Endothelial cell of umbilical vein (primary cell): ENCODE measurements around the gene GNE. TPM values are rescaled to one million over a fixed set of nuclear protein-coding genes. Genes with fewer than 3 reads are reported as not detected.

Experiments
- BruUV-seq: library from RNA; stranded (reverse); fragments of 400-500 nt; replicated peaks from 2 replicates; lab custom pipeline; 2021; lab: Mats Ljungman, UMichigan
- CTCF ChIA-PET: fragments of 300-600, 350-600 bp; sonication (Branson Sonifier 250); formaldehyde crosslinking; loops from one replicate; lab custom pipeline; 2021; ENCODE audit warnings: antibody characterized with exemption, inconsistent platforms; lab: Charles Lee
- POLR2A ChIA-PET: fragments of 300-600, 350-600 bp; sonication (Branson Sonifier 250); formaldehyde crosslinking; loops from one replicate; lab custom pipeline; 2021; ENCODE audit warnings: antibody characterized with exemption, inconsistent platforms; lab: Charles Lee
- DNase-seq: peaks from one replicate; pipeline ENCODE4 v3.0.0-alpha.2; 2011; ENCODE audit warnings: low read depth, low spot score
- FAIRE-seq: peaks from 2 replicates; lab custom pipeline; 2011; peaks lifted over from hg19 to GRCh38; lab: Jason Lieb, UNC
- H2AFZ ChIP-seq: 2 replicates; pipeline ENCODE4 v1.6.0; 2012; ENCODE audit warnings: low read depth, low read length, control low read depth, inconsistent platforms
- H3K27ac ChIP-seq: 2 replicates; pipeline ENCODE4 v1.5.1; 2011; ENCODE audit warnings: low read depth, mild to moderate bottlenecking, control low read depth, low read length, moderate library complexity; ENCODE audit not compliant: insufficient read depth
- H3K27me3 ChIP-seq, 2 experiments: 2 replicates each; pipeline versions ENCODE4 v1.6.0 to v1.6.1; 2011; ENCODE audit warnings: low read length in 2 of 2, mixed read lengths in 1 of 2; ENCODE audit not compliant: control insufficient read depth in 2 of 2, insufficient read depth in 2 of 2
- H3K36me3 ChIP-seq, 2 experiments: 2 replicates in 1 of 2; 3 replicates in 1 of 2; pipeline ENCODE4 v1.5.1; 2011; ENCODE audit warnings: low read length in 2 of 2, mild to moderate bottlenecking in 1 of 2, moderate library complexity in 1 of 2; ENCODE audit not compliant: control insufficient read depth in 2 of 2, insufficient read depth in 2 of 2; ENCODE audit errors: extremely low read depth in 1 of 2
- H3K4me1 ChIP-seq: 3 replicates; pipeline ENCODE4 v1.5.1; 2011; ENCODE audit warnings: mild to moderate bottlenecking, low read length; ENCODE audit not compliant: control insufficient read depth, insufficient read depth; ENCODE audit errors: extremely low read depth
- H3K4me2 ChIP-seq: 2 replicates; pipeline ENCODE4 v1.6.1; 2011; ENCODE audit warnings: low read length, control low read depth, mixed read lengths; ENCODE audit not compliant: insufficient read depth
- H3K4me3 ChIP-seq, 3 experiments: fragments of 200-600 bp in 1 of 3; sonication (generic), shearing (Covaris generic) in 1 of 3; replicated peaks in 1 of 3; 2 replicates each; pipeline ENCODE4 v1.5.1; 2011 to 2016; ENCODE audit warnings: control low read depth in 3 of 3, low read length in 3 of 3, mild to moderate bottlenecking in 2 of 3, inconsistent platforms in 1 of 3, low read depth in 1 of 3, moderate library complexity in 1 of 3; ENCODE audit not compliant: insufficient read depth in 1 of 3
- H3K79me2 ChIP-seq: 2 replicates; pipeline ENCODE4 v1.6.0; 2012; ENCODE audit warnings: low read length, inconsistent platforms; ENCODE audit not compliant: control insufficient read depth, insufficient read depth
- H3K9ac ChIP-seq: replicated peaks from 2 replicates; pipeline ENCODE3; 2011; ENCODE audit warnings: low read length, control low read depth; ENCODE audit not compliant: insufficient read depth; ENCODE audit errors: extremely low read depth
- H3K9me1 ChIP-seq: replicated peaks from 3 replicates; pipeline ENCODE4 v1.6.0; 2011; ENCODE audit warnings: mild to moderate bottlenecking, low read length; ENCODE audit not compliant: control insufficient read depth, insufficient read depth; ENCODE audit errors: extremely low read depth
- H3K9me3 ChIP-seq: replicated peaks from 2 replicates; pipeline ENCODE4 v1.5.1; 2012; ENCODE audit warnings: low read length, inconsistent platforms; ENCODE audit not compliant: control insufficient read depth, insufficient read depth
- H4K20me1 ChIP-seq: replicated peaks from 2 replicates; pipeline ENCODE3; 2011; ENCODE audit warnings: mild to moderate bottlenecking, low read length; ENCODE audit not compliant: control insufficient read depth, insufficient read depth; ENCODE audit errors: extremely low read depth
- EZH2 ChIP-seq: IDR thresholded peaks from 2 replicates; pipeline ENCODE4 v1.6.1; 2012; ENCODE audit warnings: borderline replicate concordance, low read depth, mild to moderate bottlenecking, moderate library complexity, low read length, inconsistent platforms; ENCODE audit not compliant: severe bottlenecking
- FOS ChIP-seq: IDR thresholded peaks from 2 replicates; pipeline ENCODE4 v1.6.1; 2011; ENCODE audit warnings: mild to moderate bottlenecking, low read length, moderate library complexity, borderline replicate concordance; ENCODE audit not compliant: insufficient read depth
- GATA2 ChIP-seq: IDR thresholded peaks from 2 replicates; pipeline ENCODE4 v1.7.0; 2011; ENCODE audit warnings: low read depth, mild to moderate bottlenecking, moderate library complexity, mixed read lengths, low read length; ENCODE audit not compliant: insufficient read length, insufficient read depth
- JUN ChIP-seq: IDR thresholded peaks from 2 replicates; pipeline ENCODE4 v1.6.1; 2011; ENCODE audit warnings: borderline replicate concordance, low read depth; ENCODE audit not compliant: insufficient read length, insufficient read depth
- MYC ChIP-seq: IDR thresholded peaks from one replicate; pipeline ENCODE4 v1.6.1; 2011; ENCODE audit warnings: mild to moderate bottlenecking, low read depth, low read length
- POLR2A ChIP-seq: IDR thresholded peaks from 2 replicates; pipeline ENCODE4 v1.6.1; 2012; ENCODE audit warnings: low read depth, mild to moderate bottlenecking, control low read depth, low read length
- POLR2AphosphoS5 ChIP-seq: IDR thresholded peaks from 2 replicates; pipeline ENCODE4 v1.6.1; 2012; ENCODE audit warnings: low read depth, mild to moderate bottlenecking, control low read depth, low read length, moderate library complexity; ENCODE audit not compliant: insufficient read depth
- dilution Hi-C: fragments of 300-500 bp; cut with MboI; formaldehyde crosslinking; loops from one replicate; pipeline ENCODE4 v1.15.0; 2019; ENCODE audit warnings: low sequenced_read_pairs; ENCODE audit not compliant: extremely low pct_ligation_motif_present
- intact Hi-C: fragments of 100-400 bp; cut with micrococcal nuclease; formaldehyde crosslinking; loops from one replicate; pipeline ENCODE4 v1.10.0; 2022
- polyA plus RNA-seq, 4 experiments: library from polyadenylated mRNA; depleted of rRNA in 3 of 4; stranded (reverse) in 3 of 4; unstranded in 1 of 4; fragments of >200 nt; gene quantifications; 2 replicates each; pipeline versions ENCODE4 v1.2.1 to v1.2.3, GENCODE V29; 2011 to 2012; ENCODE audit warnings: missing spikeins in 1 of 4
- total RNA-seq: library from RNA; stranded (reverse); gene quantifications from 2 replicates; pipeline ENCODE4 v1.2.3, GENCODE V29; 2021
- TF ChIP-seq, protein P1 (sequence below): IDR thresholded peaks from 2 replicates; pipeline ENCODE4 v1.6.1; 2011; ENCODE audit not compliant: insufficient read depth, insufficient read length
- TF ChIP-seq, protein P2 (sequence below), 2 donors: IDR thresholded peaks; 1 replicate in 1 of 2; 2 replicates in 1 of 2; pipeline ENCODE4 v1.5.1; 2011; ENCODE audit warnings: low read length in 2 of 2, mild to moderate bottlenecking in 2 of 2, moderate library complexity in 2 of 2, control low read depth in 1 of 2, inconsistent platforms in 1 of 2, low read depth in 1 of 2; ENCODE audit not compliant: insufficient read depth in 1 of 2; ENCODE audit errors: extremely low read depth in 1 of 2

GNE gene
- total and polyA plus RNA-seq, 2 donors (not counting 3 experiments of a cell fraction or from before 2014, with no cell fraction given): 8.5 to 11.4 TPM

DNA sequence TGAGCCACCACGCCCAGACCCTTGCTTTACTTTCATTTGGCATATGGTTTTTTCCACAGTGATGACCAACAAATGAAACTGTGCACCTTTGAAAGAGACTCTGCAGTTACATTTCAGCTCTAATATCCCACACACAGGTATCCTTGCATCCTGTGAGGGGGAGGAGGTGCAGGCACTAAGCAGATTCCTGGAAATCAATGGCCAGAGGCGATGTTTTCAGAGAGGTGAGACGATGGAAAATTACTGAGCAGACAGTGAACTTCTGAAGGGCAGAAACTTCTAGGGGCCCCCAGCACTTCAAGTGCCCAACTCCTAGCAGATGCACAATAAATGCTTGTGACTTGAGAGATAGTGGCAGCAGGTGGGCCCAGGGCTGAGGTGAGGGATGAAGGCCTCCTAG lies 29.8 kb upstream of the GNE start:
- H4K20me1 ChIP-seq: no peaks in the 10 kb centered on the region
- H3K79me2 ChIP-seq: no peaks in the 10 kb centered on the region
- DNase-seq (no peak), FAIRE-seq (no peak)
- H3K27ac ChIP-seq: no peak overlapping the region
- H3K27me3 ChIP-seq: no peaks in the 10 kb centered on the region
- no peak overlapping the region for H3K4me2 ChIP-seq
- dilution Hi-C loops: no loop called here
- ChIA-PET CTCF (no interaction called here), POLR2A (no interaction called here)
- intact Hi-C loops: no loop called here
- no peak overlapping the region for H3K9ac ChIP-seq
- BruUV-seq: no TSS peak
- H3K4me1 ChIP-seq: no peaks in the 10 kb centered on the region
- H3K4me3 ChIP-seq: no peak overlapping the region
- no peaks in the 10 kb centered on the region for H3K36me3 ChIP-seq
- no peaks in the 10 kb centered on the region for H3K9me3 ChIP-seq
- no peak overlapping the region for H2AFZ ChIP-seq
- no peaks in the 10 kb centered on the region for H3K9me1 ChIP-seq
- TF ChIP-seq GATA2 (no peak), POLR2A (no peak), MYC (no peak), JUN (no peak), EZH2 (no peak)

DNA sequence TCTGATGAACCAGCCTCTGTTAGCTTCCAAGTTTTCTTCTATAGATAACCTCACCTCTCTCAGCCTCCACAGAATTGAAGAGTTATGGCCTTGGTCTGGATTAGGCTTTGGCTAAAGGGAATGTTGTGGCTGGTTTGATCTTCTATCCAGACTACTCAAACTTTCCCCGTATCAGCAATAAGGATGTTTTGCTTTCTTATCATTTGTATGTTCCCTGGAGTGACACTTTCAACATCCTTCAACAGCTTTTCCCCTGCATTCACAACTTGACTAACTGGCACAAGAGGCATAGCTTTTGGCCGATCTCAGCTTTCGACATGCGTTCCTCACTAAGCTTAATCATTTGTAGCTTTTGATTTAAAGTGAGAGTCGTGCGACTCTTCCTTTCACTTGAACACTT lies 28.1 kb upstream of the GNE start:
- Histone ChIP-seq H3K9ac (no peak overlapping the region), H3K4me2 (no peak overlapping the region), H3K9me3 (no peaks in the 10 kb centered on the region), H4K20me1 (no peaks in the 10 kb centered on the region), H3K27me3 (no peaks in the 10 kb centered on the region), H3K36me3 (no peaks in the 10 kb centered on the region), H3K9me1 (no peaks in the 10 kb centered on the region), H3K4me1 (no peaks in the 10 kb centered on the region), H3K79me2 (no peaks in the 10 kb centered on the region), H3K4me3 (no peak overlapping the region), H2AFZ (peak overlapping the region; percentile 19), H3K27ac (no peak overlapping the region)
- no peak for FAIRE-seq
- no TSS peak for BruUV-seq
- intact Hi-C loops: no loop called here
- CTCF ChIA-PET: interaction anchor here (1.0 to 2.0 kb wide), 3 partner anchors 10 to 43 kb away, joined by 3 to 9 read pairs (median 4); no protein-coding TSS in a partner anchor
- POLR2A ChIA-PET: no interaction called here
- no peak for DNase-seq
- TF ChIP-seq, protein P1, sequence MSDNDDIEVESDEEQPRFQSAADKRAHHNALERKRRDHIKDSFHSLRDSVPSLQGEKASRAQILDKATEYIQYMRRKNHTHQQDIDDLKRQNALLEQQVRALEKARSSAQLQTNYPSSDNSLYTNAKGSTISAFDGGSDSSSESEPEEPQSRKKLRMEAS: no peak
- TF ChIP-seq POLR2AphosphoS5 (no peak), JUN (no peak), FOS (no peak), EZH2 (no peak)
- TF ChIP-seq, protein P2, sequence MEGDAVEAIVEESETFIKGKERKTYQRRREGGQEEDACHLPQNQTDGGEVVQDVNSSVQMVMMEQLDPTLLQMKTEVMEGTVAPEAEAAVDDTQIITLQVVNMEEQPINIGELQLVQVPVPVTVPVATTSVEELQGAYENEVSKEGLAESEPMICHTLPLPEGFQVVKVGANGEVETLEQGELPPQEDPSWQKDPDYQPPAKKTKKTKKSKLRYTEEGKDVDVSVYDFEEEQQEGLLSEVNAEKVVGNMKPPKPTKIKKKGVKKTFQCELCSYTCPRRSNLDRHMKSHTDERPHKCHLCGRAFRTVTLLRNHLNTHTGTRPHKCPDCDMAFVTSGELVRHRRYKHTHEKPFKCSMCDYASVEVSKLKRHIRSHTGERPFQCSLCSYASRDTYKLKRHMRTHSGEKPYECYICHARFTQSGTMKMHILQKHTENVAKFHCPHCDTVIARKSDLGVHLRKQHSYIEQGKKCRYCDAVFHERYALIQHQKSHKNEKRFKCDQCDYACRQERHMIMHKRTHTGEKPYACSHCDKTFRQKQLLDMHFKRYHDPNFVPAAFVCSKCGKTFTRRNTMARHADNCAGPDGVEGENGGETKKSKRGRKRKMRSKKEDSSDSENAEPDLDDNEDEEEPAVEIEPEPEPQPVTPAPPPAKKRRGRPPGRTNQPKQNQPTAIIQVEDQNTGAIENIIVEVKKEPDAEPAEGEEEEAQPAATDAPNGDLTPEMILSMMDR (IDR thresholded peaks at IDR 0.05; ENCODE audit: extremely low read depth in 1 of 2, insufficient read depth in 1 of 2, low read depth in 1 of 2, low read length in 2 of 2): no peak
- dilution Hi-C loops: no loop called here
